H9 (cell line): ENCODE data around the gene ANKRD39. TPM values are rescaled to one million over a fixed set of nuclear protein-coding genes. Genes with fewer than 3 reads are reported as not detected.
A peak's percentile ranks its signal among the peaks of the same experiment; 100 is the strongest.

Experiments
- DNase-seq: peaks from one replicate; pipeline ENCODE4 v3.0.0-alpha.2; 2017
- H2AFZ ChIP-seq: one replicate; pipeline ENCODE4 v1.6.1; 2013; ENCODE audit warnings: mild to moderate bottlenecking, low read length, control low read depth, moderate library complexity
- H2AK5ac ChIP-seq: 2 replicates; pipeline ENCODE4 v1.6.1; 2013; ENCODE audit warnings: low read length, control low read depth, mixed read lengths; ENCODE audit not compliant: insufficient read length
- H2BK120ac ChIP-seq: one replicate; pipeline ENCODE4 v1.6.1; 2013; ENCODE audit warnings: low read depth, mild to moderate bottlenecking, low read length, control low read depth, inconsistent platforms; ENCODE audit not compliant: poor library complexity, severe bottlenecking
- H2BK12ac ChIP-seq: 2 replicates; pipeline ENCODE4 v1.6.1; 2013; ENCODE audit warnings: low read length, control low read depth, mixed read lengths, low read depth; ENCODE audit not compliant: insufficient read length
- H2BK15ac ChIP-seq: 2 replicates; pipeline ENCODE4 v1.6.1; 2013; ENCODE audit warnings: low read depth, low read length, control low read depth
- H2BK20ac ChIP-seq: one replicate; pipeline ENCODE4 v1.6.1; 2013; ENCODE audit warnings: low read depth, mild to moderate bottlenecking, low read length, control low read depth, inconsistent platforms; ENCODE audit not compliant: poor library complexity, severe bottlenecking
- H2BK5ac ChIP-seq: 2 replicates; pipeline ENCODE4 v1.6.1; 2013; ENCODE audit warnings: low read length, control low read depth, mixed read lengths; ENCODE audit not compliant: insufficient read length
- H3K14ac ChIP-seq: 2 replicates; pipeline ENCODE4 v1.6.1; 2013; ENCODE audit warnings: low read length, control low read depth; ENCODE audit not compliant: insufficient read depth
- H3K18ac ChIP-seq: 2 replicates; pipeline ENCODE4 v1.6.1; 2013; ENCODE audit warnings: low read depth, mild to moderate bottlenecking, mixed read lengths, low read length, control low read depth; ENCODE audit not compliant: insufficient read length
- H3K23ac ChIP-seq: 2 replicates; pipeline ENCODE4 v1.6.1; 2013; ENCODE audit warnings: low read length, control low read depth, mixed read lengths, low read depth; ENCODE audit not compliant: insufficient read length
- H3K23me2 ChIP-seq: 2 replicates; pipeline ENCODE4 v1.6.1; 2013; ENCODE audit warnings: low read depth, mild to moderate bottlenecking, mixed read lengths, low read length, control low read depth; ENCODE audit not compliant: insufficient read length, poor library complexity, severe bottlenecking
- H3K27ac ChIP-seq: 2 replicates; pipeline ENCODE4 v1.5.1; 2013; ENCODE audit warnings: low read length, control low read depth, mixed read lengths, low read depth; ENCODE audit not compliant: insufficient read length
- H3K27me3 ChIP-seq: 2 replicates; pipeline ENCODE4 v1.6.1; 2013; ENCODE audit warnings: low read length, control low read depth, inconsistent platforms; ENCODE audit not compliant: insufficient read depth
- H3K4ac ChIP-seq: 2 replicates; pipeline ENCODE4 v1.6.1; 2013; ENCODE audit warnings: low read depth, mild to moderate bottlenecking, control low read depth, inconsistent platforms, low read length, moderate library complexity
- H3K4me1 ChIP-seq: 2 replicates; pipeline ENCODE4 v1.6.1; 2013; ENCODE audit warnings: low read length, control low read depth, inconsistent platforms; ENCODE audit not compliant: insufficient read depth
- H3K4me2 ChIP-seq: 2 replicates; pipeline ENCODE4 v1.6.1; 2013; ENCODE audit warnings: low read length, control low read depth, mixed read lengths; ENCODE audit not compliant: insufficient read length, insufficient read depth
- H3K56ac ChIP-seq: 2 replicates; pipeline ENCODE4 v1.6.1; 2013; ENCODE audit warnings: low read depth, mild to moderate bottlenecking, mixed read lengths, low read length, control low read depth; ENCODE audit not compliant: insufficient read length
- H3K79me1 ChIP-seq: 2 replicates; pipeline ENCODE4 v1.6.1; 2013; ENCODE audit warnings: low read depth, mild to moderate bottlenecking, moderate library complexity, low read length, control low read depth, inconsistent platforms; ENCODE audit not compliant: insufficient read depth, poor library complexity, severe bottlenecking
- H3K79me2 ChIP-seq: 2 replicates; pipeline ENCODE4 v1.6.1; 2013; ENCODE audit warnings: low read length, control low read depth, inconsistent platforms; ENCODE audit not compliant: insufficient read depth
- H3K9ac ChIP-seq: 2 replicates; pipeline ENCODE4 v1.6.1; 2013; ENCODE audit warnings: low read length, control low read depth, mixed read lengths; ENCODE audit not compliant: insufficient read length; ENCODE audit errors: extremely low read depth
- H3K9me3 ChIP-seq: one replicate; pipeline ENCODE4 v1.6.1; 2013; ENCODE audit warnings: low read depth, low read length, inconsistent platforms; ENCODE audit not compliant: control insufficient read depth
- H3T11ph ChIP-seq: one replicate; pipeline ENCODE4 v1.6.1; 2013; ENCODE audit warnings: mild to moderate bottlenecking, low read length, control low read depth, inconsistent platforms
- H4K20me1 ChIP-seq: one replicate; pipeline ENCODE4 v1.6.1; 2013; ENCODE audit not compliant: control insufficient read depth, insufficient read length, insufficient read depth
- H4K5ac ChIP-seq: 2 replicates; pipeline ENCODE4 v1.6.1; 2013; ENCODE audit warnings: low read depth, mild to moderate bottlenecking, mixed read lengths, low read length, control low read depth; ENCODE audit not compliant: insufficient read length
- H4K8ac ChIP-seq: replicated peaks from 2 replicates; pipeline ENCODE4 v1.6.1; 2013; ENCODE audit warnings: low read length, control low read depth, mixed read lengths, low read depth; ENCODE audit not compliant: insufficient read length
- H4K91ac ChIP-seq: 2 replicates; pipeline ENCODE4 v1.6.1; 2013; ENCODE audit warnings: low read depth, mild to moderate bottlenecking, moderate library complexity, mixed read lengths, low read length, control low read depth; ENCODE audit not compliant: insufficient read length
- H3K27ac Mint-ChIP-seq, 3 experiments: 2 replicates in 2 of 3; 3 replicates in 1 of 3; pipeline ENCODE4 v1.8.0; 2020 to 2021; ENCODE audit warnings: mixed read lengths in 3 of 3, mild to moderate bottlenecking in 1 of 3, moderate library complexity in 1 of 3
- H3K27me3 Mint-ChIP-seq: 2 replicates; pipeline ENCODE4 v1.8.0; 2021; ENCODE audit warnings: low read depth, mild to moderate bottlenecking, moderate library complexity, mixed read lengths
- H3K36me3 Mint-ChIP-seq, 3 experiments: 2 replicates in 2 of 3; 3 replicates in 1 of 3; pipeline ENCODE4 v1.8.0; 2020 to 2021; ENCODE audit warnings: low read depth in 3 of 3, mixed read lengths in 3 of 3; ENCODE audit not compliant: insufficient read depth in 1 of 3
- H3K4me1 Mint-ChIP-seq, 2 experiments: 2 replicates each; pipeline ENCODE4 v1.8.0; 2020; ENCODE audit warnings: mixed read lengths in 2 of 2
- H3K4me3 Mint-ChIP-seq, 2 experiments: 2 replicates in 1 of 2; 3 replicates in 1 of 2; pipeline ENCODE4 v1.8.0; 2020 to 2021; ENCODE audit warnings: mild to moderate bottlenecking in 2 of 2, mixed read lengths in 2 of 2, moderate library complexity in 1 of 2
- H3K9me3 Mint-ChIP-seq, 2 experiments: 2 replicates in 1 of 2; 3 replicates in 1 of 2; pipeline ENCODE4 v1.8.0; 2020; ENCODE audit warnings: mild to moderate bottlenecking in 2 of 2, mixed read lengths in 2 of 2, moderate library complexity in 1 of 2
- CTCF ChIP-seq: fragments of 200-600 bp; sonication (generic); conservative IDR thresholded peaks from 3 replicates; pipeline ENCODE4 v1.8.0; 2021; ENCODE audit warnings: antibody characterized with exemption, mild to moderate bottlenecking
- WGBS: extraction: QIAGEN DNeasy Blood & Tissue Kit; methylation state at CpG from one replicate; pipeline ENCODE4 v1.1.7; 2013; ENCODE audit warnings: missing lambda C conversion rate, low lambda C conversion rate, mixed read lengths; ENCODE audit not compliant: insufficient read length; ENCODE audit errors: extremely low coverage; 5-methylcytosine and 5-hydroxymethylcytosine counted together
- total RNA-seq: library from RNA; stranded (reverse); gene quantifications from 2 replicates; pipeline ENCODE4 v1.2.1, GENCODE V29; 2021

The ANKRD39 gene
- total RNA-seq, 1 experiment from 2014 or later = 13.0 TPM

DNA sequence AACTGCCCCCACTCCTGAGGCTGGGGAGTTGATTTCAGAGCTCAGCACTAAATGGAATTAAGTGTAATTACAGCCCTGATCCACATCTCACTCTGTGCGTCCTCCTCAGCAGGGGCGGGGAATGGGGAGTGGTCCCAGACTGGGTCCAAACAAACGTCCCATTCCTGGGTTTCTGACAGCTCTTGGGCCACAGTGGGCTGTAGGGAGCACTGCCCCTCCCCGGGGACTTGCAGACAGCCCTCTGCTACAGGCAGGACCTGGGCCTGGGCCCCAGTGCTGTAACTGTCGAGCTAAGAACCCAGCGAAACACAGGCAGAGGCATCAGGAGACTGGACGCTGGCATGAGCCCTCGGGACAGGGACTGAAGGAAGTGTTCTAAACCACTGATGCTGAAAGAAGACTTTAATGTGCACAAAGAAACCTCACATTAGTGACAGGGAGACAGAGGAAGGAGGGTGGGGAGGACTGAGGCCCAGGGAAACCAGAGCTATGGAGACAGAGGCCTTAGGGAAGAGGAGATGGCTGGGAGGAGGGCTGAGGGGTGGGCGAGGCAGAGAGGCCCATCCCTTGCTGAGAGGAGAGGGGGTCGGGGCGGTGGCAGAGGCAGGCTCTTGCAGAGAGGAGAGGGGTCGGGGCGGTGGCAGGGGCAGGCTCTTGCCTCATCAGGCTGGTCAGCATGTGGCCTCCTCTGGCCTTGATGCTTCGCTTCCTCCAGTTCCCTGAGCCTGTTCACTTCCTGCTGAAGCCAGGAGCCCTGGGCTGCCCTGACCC, 17.9 kb upstream of the ANKRD39 start:
- no peak for TF ChIP-seq CTCF
- peaks cover 1% of the 10 kb centered on the region for H3K27me3 Mint-ChIP-seq
- Histone ChIP-seq H3K56ac (no peak overlapping the region), H2BK5ac (no peak overlapping the region), H3T11ph (no peak overlapping the region), H4K91ac (no peak overlapping the region), H3K23me2 (peaks cover under 1% of the 10 kb centered on the region), H2AK5ac (no peak overlapping the region), H3K23ac (no peak overlapping the region), H3K27ac (no peak overlapping the region), H2BK15ac (no peak overlapping the region), H2AFZ (no peak overlapping the region), H3K9ac (no peak overlapping the region), H3K18ac (no peak overlapping the region), H2BK120ac (no peak overlapping the region), H3K27me3 (no peaks in the 10 kb centered on the region), H3K14ac (peak overlapping the region; percentile 2; the same call in 1 of the 2 replicates), H4K20me1 (no peaks in the 10 kb centered on the region), H3K4ac (no peak overlapping the region), H3K4me1 (no peaks in the 10 kb centered on the region; the same call in 1 of the 2 replicates), H2BK12ac (no peak overlapping the region), H2BK20ac (no peak overlapping the region), H3K4me2 (no peak overlapping the region), H3K79me2 (no peaks in the 10 kb centered on the region), H4K5ac (no peak overlapping the region), H3K9me3 (no peaks in the 10 kb centered on the region), H3K79me1 (no peaks in the 10 kb centered on the region), H4K8ac (no peak overlapping the region)
- no CpG with 5 or more reads among the region's 14 CpGs for WGBS
- H3K4me3 Mint-ChIP-seq = peak overlapping the region in 1 of 2 experiments; percentile 41; a peak in 2 of 5 replicates
- DNase-seq = peak; percentile 53
- H3K27ac Mint-ChIP-seq = peak overlapping the region in 2 of 3 experiments; percentile 34 to 44; a peak in 2 of 7 replicates
- peaks cover 0 to 5% (median 2%) of the 10 kb centered on the region in 3 experiments; a peak in 3 of 7 replicates for H3K36me3 Mint-ChIP-seq
- H3K9me3 Mint-ChIP-seq = no peaks in the 10 kb centered on the region
- H3K4me1 Mint-ChIP-seq = peaks cover 56 to 68% of the 10 kb centered on the region in 2 experiments
